H9 (cell line): ENCODE data around the gene ANKDD1B. TPM values are rescaled to one million over a fixed set of nuclear protein-coding genes. Genes with fewer than 3 reads are reported as not detected.

ENCODE experiments used
- DNase-seq: peaks from one replicate; pipeline ENCODE4 v3.0.0-alpha.2; 2017
- H2AFZ ChIP-seq: one replicate; pipeline ENCODE4 v1.6.1; 2013; ENCODE audit warnings: mild to moderate bottlenecking, low read length, control low read depth, moderate library complexity
- H2AK5ac ChIP-seq: 2 replicates; pipeline ENCODE4 v1.6.1; 2013; ENCODE audit warnings: low read length, control low read depth, mixed read lengths; ENCODE audit not compliant: insufficient read length
- H2BK120ac ChIP-seq: one replicate; pipeline ENCODE4 v1.6.1; 2013; ENCODE audit warnings: low read depth, mild to moderate bottlenecking, low read length, control low read depth, inconsistent platforms; ENCODE audit not compliant: poor library complexity, severe bottlenecking
- H2BK12ac ChIP-seq: 2 replicates; pipeline ENCODE4 v1.6.1; 2013; ENCODE audit warnings: low read length, control low read depth, mixed read lengths, low read depth; ENCODE audit not compliant: insufficient read length
- H2BK15ac ChIP-seq: 2 replicates; pipeline ENCODE4 v1.6.1; 2013; ENCODE audit warnings: low read depth, low read length, control low read depth
- H2BK20ac ChIP-seq: one replicate; pipeline ENCODE4 v1.6.1; 2013; ENCODE audit warnings: low read depth, mild to moderate bottlenecking, low read length, control low read depth, inconsistent platforms; ENCODE audit not compliant: poor library complexity, severe bottlenecking
- H2BK5ac ChIP-seq: 2 replicates; pipeline ENCODE4 v1.6.1; 2013; ENCODE audit warnings: low read length, control low read depth, mixed read lengths; ENCODE audit not compliant: insufficient read length
- H3K14ac ChIP-seq: 2 replicates; pipeline ENCODE4 v1.6.1; 2013; ENCODE audit warnings: low read length, control low read depth; ENCODE audit not compliant: insufficient read depth
- H3K18ac ChIP-seq: 2 replicates; pipeline ENCODE4 v1.6.1; 2013; ENCODE audit warnings: low read depth, mild to moderate bottlenecking, mixed read lengths, low read length, control low read depth; ENCODE audit not compliant: insufficient read length
- H3K23ac ChIP-seq: 2 replicates; pipeline ENCODE4 v1.6.1; 2013; ENCODE audit warnings: low read length, control low read depth, mixed read lengths, low read depth; ENCODE audit not compliant: insufficient read length
- H3K23me2 ChIP-seq: 2 replicates; pipeline ENCODE4 v1.6.1; 2013; ENCODE audit warnings: low read depth, mild to moderate bottlenecking, mixed read lengths, low read length, control low read depth; ENCODE audit not compliant: insufficient read length, poor library complexity, severe bottlenecking
- H3K27ac ChIP-seq: 2 replicates; pipeline ENCODE4 v1.5.1; 2013; ENCODE audit warnings: low read length, control low read depth, mixed read lengths, low read depth; ENCODE audit not compliant: insufficient read length
- H3K27me3 ChIP-seq: 2 replicates; pipeline ENCODE4 v1.6.1; 2013; ENCODE audit warnings: low read length, control low read depth, inconsistent platforms; ENCODE audit not compliant: insufficient read depth
- H3K4ac ChIP-seq: 2 replicates; pipeline ENCODE4 v1.6.1; 2013; ENCODE audit warnings: low read depth, mild to moderate bottlenecking, control low read depth, inconsistent platforms, low read length, moderate library complexity
- H3K4me1 ChIP-seq: 2 replicates; pipeline ENCODE4 v1.6.1; 2013; ENCODE audit warnings: low read length, control low read depth, inconsistent platforms; ENCODE audit not compliant: insufficient read depth
- H3K4me2 ChIP-seq: 2 replicates; pipeline ENCODE4 v1.6.1; 2013; ENCODE audit warnings: low read length, control low read depth, mixed read lengths; ENCODE audit not compliant: insufficient read length, insufficient read depth
- H3K56ac ChIP-seq: 2 replicates; pipeline ENCODE4 v1.6.1; 2013; ENCODE audit warnings: low read depth, mild to moderate bottlenecking, mixed read lengths, low read length, control low read depth; ENCODE audit not compliant: insufficient read length
- H3K79me1 ChIP-seq: 2 replicates; pipeline ENCODE4 v1.6.1; 2013; ENCODE audit warnings: low read depth, mild to moderate bottlenecking, moderate library complexity, low read length, control low read depth, inconsistent platforms; ENCODE audit not compliant: insufficient read depth, poor library complexity, severe bottlenecking
- H3K79me2 ChIP-seq: 2 replicates; pipeline ENCODE4 v1.6.1; 2013; ENCODE audit warnings: low read length, control low read depth, inconsistent platforms; ENCODE audit not compliant: insufficient read depth
- H3K9ac ChIP-seq: 2 replicates; pipeline ENCODE4 v1.6.1; 2013; ENCODE audit warnings: low read length, control low read depth, mixed read lengths; ENCODE audit not compliant: insufficient read length; ENCODE audit errors: extremely low read depth
- H3K9me3 ChIP-seq: one replicate; pipeline ENCODE4 v1.6.1; 2013; ENCODE audit warnings: low read depth, low read length, inconsistent platforms; ENCODE audit not compliant: control insufficient read depth
- H3T11ph ChIP-seq: one replicate; pipeline ENCODE4 v1.6.1; 2013; ENCODE audit warnings: mild to moderate bottlenecking, low read length, control low read depth, inconsistent platforms
- H4K20me1 ChIP-seq: one replicate; pipeline ENCODE4 v1.6.1; 2013; ENCODE audit not compliant: control insufficient read depth, insufficient read length, insufficient read depth
- H4K5ac ChIP-seq: 2 replicates; pipeline ENCODE4 v1.6.1; 2013; ENCODE audit warnings: low read depth, mild to moderate bottlenecking, mixed read lengths, low read length, control low read depth; ENCODE audit not compliant: insufficient read length
- H4K8ac ChIP-seq: replicated peaks from 2 replicates; pipeline ENCODE4 v1.6.1; 2013; ENCODE audit warnings: low read length, control low read depth, mixed read lengths, low read depth; ENCODE audit not compliant: insufficient read length
- H4K91ac ChIP-seq: 2 replicates; pipeline ENCODE4 v1.6.1; 2013; ENCODE audit warnings: low read depth, mild to moderate bottlenecking, moderate library complexity, mixed read lengths, low read length, control low read depth; ENCODE audit not compliant: insufficient read length
- H3K27ac Mint-ChIP-seq, 3 experiments: 2 replicates in 2 of 3; 3 replicates in 1 of 3; pipeline ENCODE4 v1.8.0; 2020 to 2021; ENCODE audit warnings: mixed read lengths in 3 of 3, mild to moderate bottlenecking in 1 of 3, moderate library complexity in 1 of 3
- H3K27me3 Mint-ChIP-seq: 2 replicates; pipeline ENCODE4 v1.8.0; 2021; ENCODE audit warnings: low read depth, mild to moderate bottlenecking, moderate library complexity, mixed read lengths
- H3K36me3 Mint-ChIP-seq, 3 experiments: 2 replicates in 2 of 3; 3 replicates in 1 of 3; pipeline ENCODE4 v1.8.0; 2020 to 2021; ENCODE audit warnings: low read depth in 3 of 3, mixed read lengths in 3 of 3; ENCODE audit not compliant: insufficient read depth in 1 of 3
- H3K4me1 Mint-ChIP-seq, 2 experiments: 2 replicates each; pipeline ENCODE4 v1.8.0; 2020; ENCODE audit warnings: mixed read lengths in 2 of 2
- H3K4me3 Mint-ChIP-seq, 2 experiments: 2 replicates in 1 of 2; 3 replicates in 1 of 2; pipeline ENCODE4 v1.8.0; 2020 to 2021; ENCODE audit warnings: mild to moderate bottlenecking in 2 of 2, mixed read lengths in 2 of 2, moderate library complexity in 1 of 2
- H3K9me3 Mint-ChIP-seq, 2 experiments: 2 replicates in 1 of 2; 3 replicates in 1 of 2; pipeline ENCODE4 v1.8.0; 2020; ENCODE audit warnings: mild to moderate bottlenecking in 2 of 2, mixed read lengths in 2 of 2, moderate library complexity in 1 of 2
- WGBS: extraction: QIAGEN DNeasy Blood & Tissue Kit; methylation state at CpG from one replicate; pipeline ENCODE4 v1.1.7; 2013; ENCODE audit warnings: missing lambda C conversion rate, low lambda C conversion rate, mixed read lengths; ENCODE audit not compliant: insufficient read length; ENCODE audit errors: extremely low coverage; 5-methylcytosine and 5-hydroxymethylcytosine counted together
- total RNA-seq: library from RNA; stranded (reverse); gene quantifications from 2 replicates; pipeline ENCODE4 v1.2.1, GENCODE V29; 2021
- TF ChIP-seq, protein P1 (sequence below): fragments of 200-600 bp; sonication (generic); conservative IDR thresholded peaks from 3 replicates; pipeline ENCODE4 v1.8.0; 2021; ENCODE audit warnings: antibody characterized with exemption, mild to moderate bottlenecking

Gene ANKDD1B
- total RNA-seq, 1 experiment from 2014 or later, result 0.33 TPM

GRCh38 chr5:75711151-75711550 is 99.9 kb downstream of the ANKDD1B start:
- Histone ChIP-seq H4K20me1 (no peaks in the 10 kb centered on the region), H4K5ac (no peak overlapping the region), H4K91ac (no peak overlapping the region), H2AFZ (no peak overlapping the region), H3K9ac (no peak overlapping the region), H3K14ac (no peak overlapping the region), H3K9me3 (no peaks in the 10 kb centered on the region), H3K4me1 (no peaks in the 10 kb centered on the region), H3K79me1 (no peaks in the 10 kb centered on the region), H3K27ac (no peak overlapping the region), H3K56ac (no peak overlapping the region), H2AK5ac (no peak overlapping the region), H3K4me2 (no peak overlapping the region), H2BK120ac (no peak overlapping the region), H2BK20ac (no peak overlapping the region), H4K8ac (no peak overlapping the region), H3K18ac (no peak overlapping the region), H2BK15ac (no peak overlapping the region), H3T11ph (no peak overlapping the region), H2BK5ac (no peak overlapping the region), H2BK12ac (no peak overlapping the region), H3K23me2 (no peaks in the 10 kb centered on the region), H3K27me3 (no peaks in the 10 kb centered on the region), H3K4ac (no peak overlapping the region), H3K23ac (no peak overlapping the region), H3K79me2 (peaks cover 3% of the 10 kb centered on the region; the same call in 1 of the 2 replicates)
- Mint-ChIP-seq H3K4me1 (peaks cover 6 to 7% of the 10 kb centered on the region in 2 experiments), H3K27ac (no peak overlapping the region), H3K36me3 (peaks cover 0 to 14% (median 0%) of the 10 kb centered on the region in 3 experiments; a peak in 3 of 7 replicates), H3K27me3 (no peaks in the 10 kb centered on the region), H3K4me3 (no peak overlapping the region), H3K9me3 (no peaks in the 10 kb centered on the region)
- DNase-seq, result no peak
- WGBS, result no CpG with 5 or more reads among the region's 1 CpG
- TF ChIP-seq, protein P1, sequence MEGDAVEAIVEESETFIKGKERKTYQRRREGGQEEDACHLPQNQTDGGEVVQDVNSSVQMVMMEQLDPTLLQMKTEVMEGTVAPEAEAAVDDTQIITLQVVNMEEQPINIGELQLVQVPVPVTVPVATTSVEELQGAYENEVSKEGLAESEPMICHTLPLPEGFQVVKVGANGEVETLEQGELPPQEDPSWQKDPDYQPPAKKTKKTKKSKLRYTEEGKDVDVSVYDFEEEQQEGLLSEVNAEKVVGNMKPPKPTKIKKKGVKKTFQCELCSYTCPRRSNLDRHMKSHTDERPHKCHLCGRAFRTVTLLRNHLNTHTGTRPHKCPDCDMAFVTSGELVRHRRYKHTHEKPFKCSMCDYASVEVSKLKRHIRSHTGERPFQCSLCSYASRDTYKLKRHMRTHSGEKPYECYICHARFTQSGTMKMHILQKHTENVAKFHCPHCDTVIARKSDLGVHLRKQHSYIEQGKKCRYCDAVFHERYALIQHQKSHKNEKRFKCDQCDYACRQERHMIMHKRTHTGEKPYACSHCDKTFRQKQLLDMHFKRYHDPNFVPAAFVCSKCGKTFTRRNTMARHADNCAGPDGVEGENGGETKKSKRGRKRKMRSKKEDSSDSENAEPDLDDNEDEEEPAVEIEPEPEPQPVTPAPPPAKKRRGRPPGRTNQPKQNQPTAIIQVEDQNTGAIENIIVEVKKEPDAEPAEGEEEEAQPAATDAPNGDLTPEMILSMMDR, result no peak
